Tongue (tissue), 2 donors: ENCODE data around the gene DENND2A. TPM values are rescaled to one million over a fixed set of nuclear protein-coding genes. Genes with fewer than 3 reads are reported as not detected.
"Not testable (repeated sequence)": the region's sequence is repeated elsewhere in the genome, so short reads cannot be mapped to it uniquely, and the experiment has no call there.

Experiments
- DNase-seq: peaks from one replicate; pipeline ENCODE4 v3.0.0-alpha.2; 2015
- total RNA-seq: library from RNA; depleted of rRNA; stranded (reverse); fragments of >200 nt; gene quantifications from one replicate; pipeline ENCODE4 v1.2.3, GENCODE V29; 2014

DENND2A gene
- total RNA-seq, 1 donor from 2014 or later, result 29.6 TPM

GRCh38 chr7:140544388-140544826, 96.2 kb downstream of the DENND2A start:
- DNase-seq, result no peak

GRCh38 chr7:140542228-140542603, 98.4 kb downstream of the DENND2A start:
- DNase-seq, result peak; percentile 62

- peak; percentile 84 for DNase-seq
These were observed 98.9 kb downstream of the DENND2A start for GRCh38 chr7:140541513-140542227.

GRCh38 chr7:140541176-140541512, 99.5 kb downstream of the DENND2A start:
- no peak for DNase-seq

GRCh38 chr7:140540136-140540777, 100.4 kb downstream of the DENND2A start:
- no peak for DNase-seq

- peak; percentile 31 for DNase-seq
These were observed 101.2 kb downstream of the DENND2A start for GRCh38 chr7:140539461-140539860.

GRCh38 chr7:140537750-140538482, 102.7 kb downstream of the DENND2A start:
- peak; percentile 19 for DNase-seq

GRCh38 chr7:140534743-140535142, 105.9 kb downstream of the DENND2A start:
- DNase-seq, result peak; percentile 59

GRCh38 chr7:140533394-140533872, 107.2 kb downstream of the DENND2A start:
- DNase-seq, result no peak

- not testable (repeated sequence) for DNase-seq
These were observed 111.2 kb downstream of the DENND2A start for GRCh38 chr7:140529428-140529827.

GRCh38 chr7:140526787-140527664, 113.6 kb downstream of the DENND2A start:
- DNase-seq, result no peak

- DNase-seq, result no peak
These were observed 114.4 kb downstream of the DENND2A start for GRCh38 chr7:140526214-140526613.

GRCh38 chr7:140525743-140526142, 114.9 kb downstream of the DENND2A start:
- DNase-seq, result no peak

GRCh38 chr7:140521421-140521820, 119.2 kb downstream of the DENND2A start:
- DNase-seq, result no peak

GRCh38 chr7:140519007-140519399, 121.6 kb downstream of the DENND2A start:
- peak; percentile 31 for DNase-seq

- no peak for DNase-seq
These were observed 122.1 kb downstream of the DENND2A start for GRCh38 chr7:140518370-140519006.

- DNase-seq, result peak; percentile 96
These were observed 122.9 kb downstream of the DENND2A start for GRCh38 chr7:140517546-140518369.

- DNase-seq, result peak; percentile 65
These were observed 128.2 kb downstream of the DENND2A start for GRCh38 chr7:140512317-140513000.

- no peak for DNase-seq
These were observed 130.8 kb downstream of the DENND2A start for GRCh38 chr7:140509789-140510188.

GRCh38 chr7:140507556-140507955, 133.1 kb downstream of the DENND2A start:
- not testable (repeated sequence) for DNase-seq
